ENCODE results near the gene ABHD4. TPM values are rescaled to one million over a fixed set of nuclear protein-coding genes. Genes with fewer than 3 reads are reported as not detected.

Gene ABHD4
- total and polyA plus RNA-seq, 4 donors: 9.0 to 32.9 (median 11.1) TPM

- 2% methylated on average over 5 of the region's 5 CpGs for WGBS
- H3K4me1 ChIP-seq (ENCODE audit: control insufficient read depth in 4 of 4, insufficient read depth in 4 of 4, low read length in 3 of 4): peaks cover 0 to 22% (median 5%) of the 10 kb centered on the region in 4 donors
- TF ChIP-seq FOXA2 (IDR thresholded peaks at IDR 0.05): no peak
- TF ChIP-seq CTCF (IDR thresholded peaks at IDR 0.05; ENCODE audit: low read depth, low read length, missing input control): peak; percentile 1
- peak in 1 of 2 donors; percentile 8 for TF ChIP-seq RAD21 (IDR thresholded peaks at IDR 0.05)
- peak; percentile 51 to 61 for TF ChIP-seq JUND (IDR thresholded peaks at IDR 0.05)
- peak overlapping the region; percentile 73 to 98 for H3K9ac ChIP-seq (ENCODE audit: low read depth in 1 of 2, low read length in 2 of 2)
- peak; percentile 47 for DNase-seq (ENCODE audit: low spot score)
- H3K4me3 ChIP-seq (ENCODE audit: low read depth in 1 of 3, low read length in 3 of 3): peak overlapping the region; percentile 84 to 94 (median 85)
- H3K27ac ChIP-seq (ENCODE audit: low read depth in 1 of 2, low read length in 2 of 2): peak overlapping the region; percentile 91 to 94
- peaks cover 9 to 21% (median 15%) of the 10 kb centered on the region in 4 donors for H3K36me3 ChIP-seq (ENCODE audit: control insufficient read depth in 4 of 4, insufficient read depth in 3 of 4, low read depth in 1 of 4, low read length in 3 of 4)
- no peaks in the 10 kb centered on the region for H3K9me3 ChIP-seq (ENCODE audit: control insufficient read depth in 4 of 4, low read length in 3 of 4)
- H3K27me3 ChIP-seq (ENCODE audit: control insufficient read depth in 4 of 4, insufficient read depth in 4 of 4, low read length in 3 of 4): no peaks in the 10 kb centered on the region
These were observed 770 bp downstream of the ABHD4 start for GRCh38 chr14:22598896-22599244.

GRCh38 chr14:22599349-22599748, 1.2 kb downstream of the ABHD4 start:
- H3K27me3 ChIP-seq (ENCODE audit: control insufficient read depth in 4 of 4, insufficient read depth in 4 of 4, low read length in 3 of 4): no peaks in the 10 kb centered on the region
- DNase-seq (ENCODE audit: low spot score): no peak
- H3K36me3 ChIP-seq (ENCODE audit: control insufficient read depth in 4 of 4, insufficient read depth in 3 of 4, low read depth in 1 of 4, low read length in 3 of 4): peaks cover 9 to 23% (median 16%) of the 10 kb centered on the region in 4 donors
- no peak for TF ChIP-seq SP1 (IDR thresholded peaks at IDR 0.05)
- TF ChIP-seq HNF4A (conservative IDR thresholded peaks at IDR 0.05): no peak
- no peak for TF ChIP-seq FOXA1 (IDR thresholded peaks at IDR 0.05)
- TF ChIP-seq FOXA2 (IDR thresholded peaks at IDR 0.05): no peak
- no peak for TF ChIP-seq NR2F2 (IDR thresholded peaks at IDR 0.05)
- no peak for TF ChIP-seq RXRA (IDR thresholded peaks at IDR 0.05)
- no peak for TF ChIP-seq GABPA (IDR thresholded peaks at IDR 0.05 in 1 of 2, conservative IDR thresholded peaks at IDR 0.05 in 1 of 2)
- TF ChIP-seq ATF3 (IDR thresholded peaks at IDR 0.05): no peak
- TF ChIP-seq CTCF (IDR thresholded peaks at IDR 0.05; ENCODE audit: low read depth, low read length, missing input control): no peak
- no peak for TF ChIP-seq TAF1 (conservative IDR thresholded peaks at IDR 0.05)
- no peak for TF ChIP-seq HNF4G (IDR thresholded peaks at IDR 0.05)
- TF ChIP-seq, protein P1, sequence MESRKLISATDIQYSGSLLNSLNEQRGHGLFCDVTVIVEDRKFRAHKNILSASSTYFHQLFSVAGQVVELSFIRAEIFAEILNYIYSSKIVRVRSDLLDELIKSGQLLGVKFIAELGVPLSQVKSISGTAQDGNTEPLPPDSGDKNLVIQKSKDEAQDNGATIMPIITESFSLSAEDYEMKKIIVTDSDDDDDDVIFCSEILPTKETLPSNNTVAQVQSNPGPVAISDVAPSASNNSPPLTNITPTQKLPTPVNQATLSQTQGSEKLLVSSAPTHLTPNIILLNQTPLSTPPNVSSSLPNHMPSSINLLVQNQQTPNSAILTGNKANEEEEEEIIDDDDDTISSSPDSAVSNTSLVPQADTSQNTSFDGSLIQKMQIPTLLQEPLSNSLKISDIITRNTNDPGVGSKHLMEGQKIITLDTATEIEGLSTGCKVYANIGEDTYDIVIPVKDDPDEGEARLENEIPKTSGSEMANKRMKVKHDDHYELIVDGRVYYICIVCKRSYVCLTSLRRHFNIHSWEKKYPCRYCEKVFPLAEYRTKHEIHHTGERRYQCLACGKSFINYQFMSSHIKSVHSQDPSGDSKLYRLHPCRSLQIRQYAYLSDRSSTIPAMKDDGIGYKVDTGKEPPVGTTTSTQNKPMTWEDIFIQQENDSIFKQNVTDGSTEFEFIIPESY (IDR thresholded peaks at IDR 0.05): no peak
- no peaks in the 10 kb centered on the region for H3K9me3 ChIP-seq (ENCODE audit: control insufficient read depth in 4 of 4, low read length in 3 of 4)
- H3K9ac ChIP-seq (ENCODE audit: low read depth in 1 of 2, low read length in 2 of 2): peak overlapping the region in 1 of 2 donors; percentile 73
- peak overlapping the region in 2 of 3 donors; percentile 9 to 85 for H3K4me3 ChIP-seq (ENCODE audit: low read depth in 1 of 3, low read length in 3 of 3)
- 89% methylated on average over 3 of the region's 3 CpGs for WGBS
- peaks cover 0 to 22% (median 5%) of the 10 kb centered on the region in 4 donors for H3K4me1 ChIP-seq (ENCODE audit: control insufficient read depth in 4 of 4, insufficient read depth in 4 of 4, low read length in 3 of 4)
- H3K27ac ChIP-seq (ENCODE audit: low read depth in 1 of 2, low read length in 2 of 2): peak overlapping the region in 1 of 2 donors; percentile 94

Measured in liver (tissue), 9 donors.